Measurements from ENCODE around the gene UNC5CL.

The UNC5CL gene

DNA sequence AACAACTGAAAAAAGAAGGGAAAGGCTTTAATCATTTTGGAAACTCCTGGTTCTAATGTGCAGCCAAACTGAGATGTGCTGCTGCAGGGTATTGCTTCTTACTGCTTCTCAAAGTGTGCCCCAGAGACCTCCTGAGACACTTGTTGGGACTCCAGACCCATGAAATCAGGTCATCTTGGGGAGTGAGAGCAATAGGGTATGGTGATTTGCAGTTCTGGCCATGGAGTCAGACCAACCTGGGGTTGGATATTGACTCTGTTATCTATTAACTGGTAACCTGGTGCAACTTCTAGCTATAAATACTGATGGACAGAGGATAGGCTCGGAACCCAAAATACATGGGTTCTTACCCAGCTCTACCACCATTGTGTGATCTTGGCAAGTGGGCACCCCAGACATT, 7.1 kb upstream of the UNC5CL start:
- no peak overlapping the region for H3K4me3 ChIP-seq (ENCODE audit: low read depth, low read length)

DNA sequence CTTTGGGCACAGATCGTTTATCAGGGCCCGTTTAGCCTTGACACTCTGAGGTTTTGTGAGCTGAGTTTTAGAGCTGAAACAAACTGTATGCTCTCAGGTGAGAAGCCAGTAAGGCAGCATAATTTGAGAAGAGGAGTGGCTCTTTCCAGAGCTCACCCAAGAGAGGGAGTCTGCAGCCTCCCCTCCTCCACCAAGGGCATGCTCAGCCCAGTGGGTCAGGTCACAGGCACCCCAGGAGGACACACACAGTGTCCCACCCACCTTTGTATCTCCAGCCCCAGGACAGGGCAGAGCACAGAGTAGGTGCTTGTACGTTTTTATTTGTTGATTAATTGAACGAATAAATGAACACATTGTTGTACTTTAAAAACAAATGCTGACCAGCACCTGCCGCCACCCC, 6.6 kb upstream of the UNC5CL start:
- TF ChIP-seq, protein P1, sequence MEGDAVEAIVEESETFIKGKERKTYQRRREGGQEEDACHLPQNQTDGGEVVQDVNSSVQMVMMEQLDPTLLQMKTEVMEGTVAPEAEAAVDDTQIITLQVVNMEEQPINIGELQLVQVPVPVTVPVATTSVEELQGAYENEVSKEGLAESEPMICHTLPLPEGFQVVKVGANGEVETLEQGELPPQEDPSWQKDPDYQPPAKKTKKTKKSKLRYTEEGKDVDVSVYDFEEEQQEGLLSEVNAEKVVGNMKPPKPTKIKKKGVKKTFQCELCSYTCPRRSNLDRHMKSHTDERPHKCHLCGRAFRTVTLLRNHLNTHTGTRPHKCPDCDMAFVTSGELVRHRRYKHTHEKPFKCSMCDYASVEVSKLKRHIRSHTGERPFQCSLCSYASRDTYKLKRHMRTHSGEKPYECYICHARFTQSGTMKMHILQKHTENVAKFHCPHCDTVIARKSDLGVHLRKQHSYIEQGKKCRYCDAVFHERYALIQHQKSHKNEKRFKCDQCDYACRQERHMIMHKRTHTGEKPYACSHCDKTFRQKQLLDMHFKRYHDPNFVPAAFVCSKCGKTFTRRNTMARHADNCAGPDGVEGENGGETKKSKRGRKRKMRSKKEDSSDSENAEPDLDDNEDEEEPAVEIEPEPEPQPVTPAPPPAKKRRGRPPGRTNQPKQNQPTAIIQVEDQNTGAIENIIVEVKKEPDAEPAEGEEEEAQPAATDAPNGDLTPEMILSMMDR (IDR thresholded peaks at IDR 0.05; ENCODE audit: borderline replicate concordance, insufficient read depth, low read depth, low read length): no peak
- no peak overlapping the region for H3K4me3 ChIP-seq (ENCODE audit: low read depth, low read length)

More for the DNA sequence above, 7.1 kb upstream of the UNC5CL start:
- TF ChIP-seq, protein P1 (IDR thresholded peaks at IDR 0.05; ENCODE audit: borderline replicate concordance, insufficient read depth, low read depth, low read length): no peak

DNA sequence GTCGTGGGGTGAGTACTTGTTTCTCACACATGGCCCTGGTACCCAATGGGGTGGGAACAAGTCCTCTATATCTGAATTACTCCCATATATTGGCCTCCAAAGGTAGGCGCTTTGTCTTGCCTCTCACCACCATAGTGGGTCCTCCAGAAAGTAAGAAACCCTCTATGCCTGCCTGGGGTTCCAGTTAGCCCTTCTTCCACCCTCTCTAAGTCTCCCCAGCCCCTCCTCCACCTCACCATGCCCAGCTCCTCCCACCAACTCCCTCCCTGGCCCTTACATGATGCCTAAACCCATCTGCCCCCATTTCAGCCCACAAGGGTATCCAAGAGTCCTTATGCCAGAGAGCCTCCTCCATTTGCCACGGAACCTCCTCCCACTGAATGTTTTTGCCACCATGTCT, 4.1 kb upstream of the UNC5CL start:
- TF ChIP-seq, protein P1 (IDR thresholded peaks at IDR 0.05; ENCODE audit: borderline replicate concordance, insufficient read depth, low read depth, low read length): no peak

DNA sequence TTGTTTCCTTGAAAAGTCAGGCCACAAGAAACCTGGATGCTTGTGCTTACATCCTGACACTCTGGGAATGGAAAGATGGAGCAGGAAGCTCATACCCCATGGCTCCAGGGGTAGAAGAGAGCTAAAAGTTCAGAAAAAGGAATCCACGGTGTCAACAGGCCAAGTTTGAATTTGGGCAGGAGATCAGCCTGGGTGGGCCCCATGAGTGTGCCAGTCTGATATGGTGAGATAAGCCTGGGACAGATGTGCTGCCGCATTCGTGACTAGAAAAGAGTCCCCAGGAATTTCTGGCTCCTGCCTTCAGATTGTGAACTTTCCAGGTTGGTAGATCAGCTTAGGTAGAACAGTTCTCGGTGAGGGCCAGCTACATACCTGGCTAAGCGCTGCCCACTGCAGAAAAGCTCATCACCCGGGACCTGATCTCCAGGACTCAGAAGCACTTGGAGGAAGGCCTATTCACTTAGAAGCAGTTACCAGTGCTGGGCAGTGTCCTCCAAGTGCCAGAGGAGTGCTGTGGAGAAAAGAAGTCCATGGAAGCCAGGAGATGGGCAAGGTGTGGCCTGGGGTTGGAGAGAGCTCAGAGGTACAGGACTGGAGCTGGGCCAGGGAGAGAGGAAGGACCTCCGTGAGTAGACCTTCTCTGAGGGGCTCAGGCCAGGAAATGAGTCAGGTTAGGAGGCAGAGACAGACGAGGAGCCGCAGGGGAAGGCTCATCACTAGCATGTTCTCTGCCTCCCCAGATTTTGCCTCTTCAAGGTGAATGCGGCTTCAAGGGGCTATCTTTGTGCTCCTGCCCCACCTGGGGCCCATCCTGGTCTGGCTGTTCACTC, 3.4 kb upstream of the UNC5CL start, which contains the start of gene TSPO2:
TSS of gene TSPO2 (plus strand) at position 242 of the 830 bp plus-strand sequence. CDS start at position 761, 519 bp downstream.
- TF ChIP-seq, protein P1 (IDR thresholded peaks at IDR 0.05; ENCODE audit: borderline replicate concordance, insufficient read depth, low read depth, low read length): no peak

More for the DNA sequence above, 4.1 kb upstream of the UNC5CL start:
- H3K4me3 ChIP-seq (ENCODE audit: low read depth, low read length): no peak overlapping the region

DNA sequence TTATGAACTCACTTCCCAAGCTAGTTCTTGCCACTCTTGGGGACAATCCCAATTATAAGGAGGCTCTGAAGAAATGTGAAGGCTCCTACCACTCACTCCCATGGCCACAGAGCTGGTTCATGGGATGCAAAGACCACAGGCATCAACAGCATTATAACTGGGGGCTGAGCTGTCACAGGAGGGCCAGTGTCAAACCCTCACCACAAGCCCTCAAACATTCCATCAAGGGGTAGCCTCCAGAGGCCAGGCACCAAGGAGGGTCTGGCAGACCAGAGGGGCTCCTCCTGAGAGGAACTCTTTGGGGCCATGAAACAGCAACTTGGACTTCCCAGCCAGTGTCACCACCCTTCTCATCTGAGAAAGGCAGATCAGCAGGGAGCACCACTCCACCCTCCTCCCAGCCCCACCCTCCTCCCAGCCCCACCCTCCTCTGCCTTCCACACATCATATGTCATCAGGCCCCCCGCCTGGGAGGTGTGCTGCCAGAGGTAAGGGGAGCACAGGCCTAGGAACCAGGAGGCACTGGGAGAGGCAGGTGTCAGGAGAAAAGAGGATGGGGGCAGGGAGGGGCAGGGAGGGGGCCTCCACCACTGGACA, 2.0 kb upstream of the UNC5CL start:
- TF ChIP-seq, protein P1 (IDR thresholded peaks at IDR 0.05; ENCODE audit: borderline replicate concordance, insufficient read depth, low read depth, low read length): no peak
- no peak overlapping the region for H3K4me3 ChIP-seq (ENCODE audit: low read depth, low read length)

More for the DNA sequence above, 3.4 kb upstream of the UNC5CL start, which contains the start of gene TSPO2:
- H3K4me3 ChIP-seq (ENCODE audit: low read depth, low read length): no peak within 1 kb of the TSS

DNA sequence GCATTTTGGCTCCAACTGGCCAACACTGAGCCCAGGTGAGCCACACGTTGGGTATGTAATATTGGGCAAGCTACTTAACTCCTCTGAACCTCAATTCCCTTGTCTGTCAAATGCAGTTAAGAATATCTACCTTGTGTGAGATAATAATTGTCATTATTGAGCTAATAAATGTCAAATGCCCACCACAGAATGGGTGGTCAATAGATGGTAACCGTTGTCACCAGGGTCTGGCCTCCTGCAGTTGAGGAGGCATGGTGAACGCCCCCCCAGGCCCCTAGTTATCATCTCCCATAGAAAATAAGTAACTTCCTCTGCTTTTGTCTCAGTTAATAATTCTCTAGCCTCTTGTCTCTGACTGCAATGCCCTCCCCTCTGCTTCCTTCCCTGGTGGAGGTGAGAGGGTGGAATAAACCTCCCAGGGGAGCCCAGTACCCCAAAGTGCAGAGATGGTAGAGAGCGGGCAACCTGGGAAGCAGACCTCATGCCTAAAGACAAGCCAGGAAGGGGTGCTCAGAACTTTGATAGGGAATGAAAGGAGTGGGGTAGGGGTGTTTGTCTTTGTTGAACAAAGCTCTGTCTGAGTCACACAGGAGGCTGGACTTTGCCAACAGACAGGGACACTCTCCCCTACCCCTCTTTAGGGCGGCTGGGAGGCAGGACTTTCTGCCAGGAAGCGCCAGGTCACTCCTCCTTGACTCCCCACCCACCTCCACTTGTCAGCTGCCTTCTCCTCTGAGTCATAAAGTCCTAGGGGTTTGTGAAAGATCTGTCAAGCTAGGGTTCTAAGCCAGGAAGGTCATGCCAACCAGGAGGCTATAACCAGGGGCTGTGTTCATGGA, 1.3 kb upstream of the UNC5CL start:
- TF ChIP-seq, protein P1 (IDR thresholded peaks at IDR 0.05; ENCODE audit: borderline replicate concordance, insufficient read depth, low read depth, low read length): no peak
- no peak overlapping the region for H3K4me3 ChIP-seq (ENCODE audit: low read depth, low read length)

Data from GM12875 (cell line).